ENCODE measurements around the gene ACTR10.

DNA sequence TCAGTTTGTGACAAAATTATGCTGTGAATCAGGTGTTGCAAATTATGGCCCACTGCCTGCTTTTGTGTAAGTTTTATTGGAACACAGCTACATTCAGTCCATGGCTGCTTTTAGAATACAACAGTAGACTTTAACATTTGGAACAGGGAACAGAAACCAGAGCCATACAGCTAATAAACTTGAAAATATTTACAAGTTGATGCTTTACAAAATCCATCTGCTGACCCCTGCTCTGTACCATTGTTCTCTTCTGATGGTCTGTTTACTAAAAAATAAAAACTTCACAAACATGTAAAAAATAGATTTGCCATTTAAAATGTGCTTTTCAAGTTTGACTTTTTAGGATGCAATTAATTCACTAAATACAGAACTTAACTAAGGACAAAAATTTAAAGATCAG lies 65.5 kb downstream of the ACTR10 start:
- TF ChIP-seq, protein P1, sequence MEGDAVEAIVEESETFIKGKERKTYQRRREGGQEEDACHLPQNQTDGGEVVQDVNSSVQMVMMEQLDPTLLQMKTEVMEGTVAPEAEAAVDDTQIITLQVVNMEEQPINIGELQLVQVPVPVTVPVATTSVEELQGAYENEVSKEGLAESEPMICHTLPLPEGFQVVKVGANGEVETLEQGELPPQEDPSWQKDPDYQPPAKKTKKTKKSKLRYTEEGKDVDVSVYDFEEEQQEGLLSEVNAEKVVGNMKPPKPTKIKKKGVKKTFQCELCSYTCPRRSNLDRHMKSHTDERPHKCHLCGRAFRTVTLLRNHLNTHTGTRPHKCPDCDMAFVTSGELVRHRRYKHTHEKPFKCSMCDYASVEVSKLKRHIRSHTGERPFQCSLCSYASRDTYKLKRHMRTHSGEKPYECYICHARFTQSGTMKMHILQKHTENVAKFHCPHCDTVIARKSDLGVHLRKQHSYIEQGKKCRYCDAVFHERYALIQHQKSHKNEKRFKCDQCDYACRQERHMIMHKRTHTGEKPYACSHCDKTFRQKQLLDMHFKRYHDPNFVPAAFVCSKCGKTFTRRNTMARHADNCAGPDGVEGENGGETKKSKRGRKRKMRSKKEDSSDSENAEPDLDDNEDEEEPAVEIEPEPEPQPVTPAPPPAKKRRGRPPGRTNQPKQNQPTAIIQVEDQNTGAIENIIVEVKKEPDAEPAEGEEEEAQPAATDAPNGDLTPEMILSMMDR (conservative IDR thresholded peaks at IDR 0.05): no peak
- TF ChIP-seq ZFX (IDR thresholded peaks at IDR 0.05): no peak
